HG03045 (cell line): ENCODE results near the gene ZNF512.
"Not testable (repeated sequence)": the region's sequence is repeated elsewhere in the genome, so short reads cannot be mapped to it uniquely, and the experiment has no call there.

Source experiments
- ATAC-seq: cut with Tn5 transposase; IDR thresholded peaks from one replicate; pipeline ENCODE4 v1.9.1; 2021; ENCODE audit warnings: mild to moderate bottlenecking, moderate library complexity; ENCODE audit not compliant: unreplicated experiment

ZNF512 gene

GRCh38 chr2:27582129-27582694 is 630 bp upstream of the ZNF512 start:
- no peak for ATAC-seq

GRCh38 chr2:27583390-27583915 is 611 bp downstream of the ZNF512 start:
- peak; percentile 2 for ATAC-seq

- no peak for ATAC-seq
These were observed 1.8 kb downstream of the ZNF512 start for GRCh38 chr2:27584597-27584996.

- ATAC-seq = no peak
These were observed 4.2 kb downstream of the ZNF512 start for GRCh38 chr2:27587025-27587424.

GRCh38 chr2:27588308-27588707 is 5.5 kb downstream of the ZNF512 start:
- no peak for ATAC-seq

- no peak for ATAC-seq
These were observed 8.9 kb downstream of the ZNF512 start for GRCh38 chr2:27591745-27592144.

- ATAC-seq = no peak
These were observed 10.4 kb downstream of the ZNF512 start for GRCh38 chr2:27593240-27593639.

- ATAC-seq = not testable (repeated sequence)
These were observed 11.3 kb downstream of the ZNF512 start for GRCh38 chr2:27594020-27594703.

- not testable (repeated sequence) for ATAC-seq
These were observed 12.6 kb downstream of the ZNF512 start for GRCh38 chr2:27595412-27595811.

GRCh38 chr2:27596627-27597026 is 13.8 kb downstream of the ZNF512 start:
- ATAC-seq = no peak

- ATAC-seq = no peak
These were observed 23.8 kb downstream of the ZNF512 start for GRCh38 chr2:27606611-27607010.

- ATAC-seq = no peak
These were observed 31.1 kb downstream of the ZNF512 start for GRCh38 chr2:27613985-27614384.

- ATAC-seq = no peak
These were observed 32.5 kb downstream of the ZNF512 start for GRCh38 chr2:27615316-27615715.

- no peak for ATAC-seq
These were observed 38.7 kb downstream of the ZNF512 start for GRCh38 chr2:27621524-27621923.

- no peak for ATAC-seq
These were observed 40.1 kb downstream of the ZNF512 start for GRCh38 chr2:27622921-27623384.

GRCh38 chr2:27624943-27625342 is 42.1 kb downstream of the ZNF512 start:
- ATAC-seq = no peak

GRCh38 chr2:27626323-27626722 is 43.5 kb downstream of the ZNF512 start:
- not testable (repeated sequence) for ATAC-seq

GRCh38 chr2:27626921-27627320 is 44.1 kb downstream of the ZNF512 start:
- not testable (repeated sequence) for ATAC-seq

- peak; percentile 20 for ATAC-seq
These were observed 45.3 kb downstream of the ZNF512 start for GRCh38 chr2:27627963-27628766.

GRCh38 chr2:27628767-27629709 is 46.2 kb downstream of the ZNF512 start, which contains the start of the genes CCDC121 and GPN1:
CCDC121 (minus strand) TSS chr2:27629012; CDS start chr2:27627799, 1,213 bp downstream.
GPN1 (plus strand) TSS chr2:27629050; CDS start chr2:27629059, 9 bp downstream.
- ATAC-seq = peak; percentile 97
